Measurements from ENCODE around the gene UGT1A8. TPM values are rescaled to one million over a fixed set of nuclear protein-coding genes. Genes with fewer than 3 reads are reported as not detected.
"Not testable (repeated sequence)": the region's sequence is repeated elsewhere in the genome, so short reads cannot be mapped to it uniquely, and the experiment has no call there.

The UGT1A8 gene
- total and polyA plus RNA-seq, 8 donors: not detected

DNA sequence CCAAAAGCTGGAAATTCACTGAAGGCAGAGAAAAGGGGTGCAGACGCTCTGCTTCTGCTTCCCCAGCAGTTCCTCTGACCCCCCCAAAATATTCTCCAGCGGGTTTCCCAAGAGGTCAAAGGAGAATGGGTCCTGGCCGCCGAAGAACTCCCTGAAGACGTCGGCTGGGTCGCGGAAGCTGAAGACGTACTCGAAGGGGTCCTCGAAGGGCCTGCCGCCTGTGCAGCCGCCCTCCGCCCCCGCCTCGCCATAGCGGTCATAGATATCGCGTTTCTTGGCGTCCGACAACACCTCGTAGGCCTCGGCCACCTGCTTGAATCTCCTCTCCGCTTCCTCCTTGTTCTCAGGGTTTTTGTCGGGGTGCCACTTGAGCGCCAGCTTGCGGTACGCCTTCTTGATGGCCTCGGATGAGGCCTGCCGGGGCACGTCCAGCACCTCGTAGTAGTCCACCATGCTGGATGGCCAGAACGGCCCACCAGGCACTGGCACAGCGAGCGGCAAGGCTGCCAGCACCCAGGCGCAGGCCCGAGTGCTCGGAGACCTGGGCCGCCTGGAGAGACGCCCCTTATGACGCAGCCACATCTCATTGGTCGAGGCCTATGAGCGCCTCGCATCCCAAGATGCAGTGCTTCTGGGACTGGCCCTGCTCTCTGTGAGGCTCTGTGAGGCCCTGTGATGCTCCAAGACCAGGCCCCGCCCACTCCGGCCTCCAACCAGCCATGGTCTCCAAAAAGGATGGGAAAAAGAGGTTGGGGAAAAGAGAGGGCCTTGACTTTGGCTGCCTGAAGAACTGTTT is 126.2 kb downstream of the UGT1A8 start:
- Histone ChIP-seq H3K36me3 (no peaks in the 10 kb centered on the region), H3K27ac (no peak overlapping the region), H3K4me3 (no peak overlapping the region), H3K27me3 (peaks cover 0 to 5% of the 10 kb centered on the region in 2 donors), H3K9me3 (no peaks in the 10 kb centered on the region), H3K4me1 (no peaks in the 10 kb centered on the region)
- ATAC-seq (no peak), DNase-seq (peak in 1 of 4 donors; percentile 73)
- intact Hi-C loops (cut with DNase I): no loop called here
- no peak for TF ChIP-seq CTCF (IDR thresholded peaks at IDR 0.05)

DNA sequence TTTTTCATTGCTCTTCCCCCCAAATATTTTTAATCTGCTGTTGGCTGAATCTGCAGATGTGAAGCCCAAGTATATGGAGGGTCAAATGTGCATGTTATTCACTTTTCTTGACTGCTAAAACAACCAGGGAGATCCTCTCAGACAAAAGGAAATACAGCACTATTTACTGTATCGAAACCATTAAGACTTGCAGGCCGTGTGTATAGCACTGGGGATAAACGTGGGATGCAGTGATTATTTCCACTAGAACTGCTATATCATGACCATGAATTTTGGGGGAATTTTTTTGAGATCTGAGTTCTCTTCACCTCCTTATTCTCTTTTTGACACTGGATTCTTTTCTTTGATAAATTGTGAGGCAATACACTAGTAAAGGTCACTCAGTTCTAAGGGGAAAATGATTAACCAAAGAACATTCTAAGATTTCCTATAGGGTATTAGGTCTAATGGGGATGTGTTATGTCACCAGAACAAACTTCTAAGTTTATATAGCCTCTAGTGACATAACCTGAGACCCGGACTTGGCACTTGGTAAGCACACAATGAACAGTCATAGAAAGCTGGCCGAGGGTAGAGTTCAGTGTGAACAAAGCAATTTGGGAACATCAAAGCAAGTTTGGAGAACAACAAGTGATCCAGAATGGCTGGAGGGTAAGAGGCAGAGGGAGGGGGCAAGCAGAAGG is 127.8 kb downstream of the UGT1A8 start:
- no peak for ATAC-seq
- Histone ChIP-seq H3K9me3 (no peaks in the 10 kb centered on the region), H3K4me1 (no peaks in the 10 kb centered on the region), H3K27ac (no peak overlapping the region), H3K4me3 (no peak overlapping the region), H3K27me3 (peaks cover 0 to 5% of the 10 kb centered on the region in 2 donors), H3K36me3 (no peaks in the 10 kb centered on the region)
- TF ChIP-seq CTCF (IDR thresholded peaks at IDR 0.05): no peak
- no peak for DNase-seq
- intact Hi-C loops (cut with DNase I): no loop called here

DNA sequence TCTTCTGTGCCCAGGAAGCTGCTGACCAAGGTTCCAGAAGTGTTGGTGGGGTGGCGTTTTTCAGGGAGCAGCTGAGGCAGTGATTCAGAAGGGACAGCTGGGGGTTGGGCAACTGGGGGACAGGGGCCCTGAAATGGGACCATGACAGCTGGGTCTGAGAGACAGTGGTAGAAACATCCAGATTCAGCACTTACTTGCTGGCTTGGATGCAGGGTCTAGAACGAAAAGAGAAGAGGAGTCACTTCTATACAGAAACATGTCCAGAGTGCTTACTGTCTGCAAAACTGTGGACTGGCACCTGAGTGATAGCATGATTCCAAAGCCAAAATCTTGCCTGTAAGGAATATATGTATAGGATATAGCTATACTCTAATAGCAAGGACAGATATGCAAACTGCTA is 128.4 kb downstream of the UGT1A8 start:
- H3K27ac ChIP-seq; H3K4me3 ChIP-seq; H3K36me3 ChIP-seq; H3K9me3 ChIP-seq; H3K4me1 ChIP-seq; DNase-seq; intact Hi-C loops (cut with DNase I); ATAC-seq; H3K27me3 ChIP-seq: not testable (repeated sequence)

- ATAC-seq: no peak
These were observed 129.2 kb downstream of the UGT1A8 start for GRCh38 chr2:233746475-233747282.

DNA sequence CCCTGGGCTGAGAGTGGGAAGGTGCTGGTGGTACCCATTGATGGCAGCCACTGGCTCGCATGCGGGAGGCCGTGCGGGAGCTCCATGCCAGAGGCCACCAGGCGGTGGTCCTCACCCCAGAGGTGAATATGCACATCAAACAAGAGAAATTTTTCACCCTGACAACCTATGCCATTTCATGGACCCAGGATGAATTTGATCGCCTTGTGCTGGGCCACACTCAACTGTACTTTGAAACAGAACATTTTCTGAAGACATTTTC is 129.8 kb downstream of the UGT1A8 start:
- peak in 1 of 4 donors; percentile 69 for DNase-seq
- intact Hi-C loops (cut with DNase I): no loop called here
- Histone ChIP-seq H3K9me3 (peaks cover 0 to 11% of the 10 kb centered on the region in 2 donors), H3K36me3 (no peaks in the 10 kb centered on the region), H3K27me3 (peaks cover 0 to 5% of the 10 kb centered on the region in 2 donors), H3K4me3 (no peak overlapping the region), H3K4me1 (no peaks in the 10 kb centered on the region), H3K27ac (no peak overlapping the region)
- ATAC-seq: no peak
- no peak for TF ChIP-seq CTCF (IDR thresholded peaks at IDR 0.05)

More at GRCh38 chr2:233746475-233747282, 129.2 kb downstream of the UGT1A8 start:
- Histone ChIP-seq H3K4me3 (no peak overlapping the region), H3K27ac (no peak overlapping the region), H3K27me3 (peaks cover 0 to 5% of the 10 kb centered on the region in 2 donors), H3K4me1 (no peaks in the 10 kb centered on the region), H3K9me3 (peaks cover 0 to 11% of the 10 kb centered on the region in 2 donors), H3K36me3 (no peaks in the 10 kb centered on the region)
- intact Hi-C loops (cut with DNase I): no loop called here
- TF ChIP-seq CTCF (IDR thresholded peaks at IDR 0.05): no peak
- DNase-seq: no peak

DNA sequence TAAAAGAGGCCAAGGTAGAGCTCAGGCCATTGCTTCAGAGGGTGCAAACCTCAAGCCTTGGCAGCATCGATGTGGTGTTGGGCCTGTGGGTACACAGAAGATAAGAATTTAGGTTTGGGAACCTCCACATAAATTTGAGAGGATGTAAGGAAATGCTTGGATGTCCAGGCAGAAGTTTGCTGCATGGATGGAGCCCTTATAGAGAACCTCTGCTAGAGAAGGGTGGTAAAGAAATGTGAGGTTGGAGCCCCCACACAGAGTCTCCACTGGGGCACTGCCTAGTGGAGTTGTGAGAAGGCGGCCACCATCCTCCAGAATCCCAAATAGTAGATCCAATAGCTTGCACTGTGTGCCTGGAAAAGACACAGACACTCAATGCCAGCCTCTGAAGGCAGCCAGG is 133.3 kb downstream of the UGT1A8 start:
- H3K27me3 ChIP-seq; H3K4me3 ChIP-seq; ATAC-seq; H3K4me1 ChIP-seq; DNase-seq; H3K36me3 ChIP-seq; H3K27ac ChIP-seq; intact Hi-C loops (cut with DNase I): not testable (repeated sequence)
- peaks cover 0 to 11% of the 10 kb centered on the region in 2 donors for H3K9me3 ChIP-seq

GRCh38 chr2:233751212-233752009 is 134.0 kb downstream of the UGT1A8 start:
- peaks cover 0 to 11% of the 10 kb centered on the region in 2 donors for H3K9me3 ChIP-seq
- H3K4me3 ChIP-seq; H3K27ac ChIP-seq; H3K27me3 ChIP-seq; DNase-seq; H3K4me1 ChIP-seq; ATAC-seq; intact Hi-C loops (cut with DNase I); H3K36me3 ChIP-seq: not testable (repeated sequence)

Measured in left lung (tissue), 10 donors.